ENCODE measurements around the gene LRCH1. TPM values are rescaled to one million over a fixed set of nuclear protein-coding genes. Genes with fewer than 3 reads are reported as not detected.

The LRCH1 gene
- total RNA-seq, 4 donors from 2014 or later: 17.2 to 25.7 (median 21.9) TPM

DNA sequence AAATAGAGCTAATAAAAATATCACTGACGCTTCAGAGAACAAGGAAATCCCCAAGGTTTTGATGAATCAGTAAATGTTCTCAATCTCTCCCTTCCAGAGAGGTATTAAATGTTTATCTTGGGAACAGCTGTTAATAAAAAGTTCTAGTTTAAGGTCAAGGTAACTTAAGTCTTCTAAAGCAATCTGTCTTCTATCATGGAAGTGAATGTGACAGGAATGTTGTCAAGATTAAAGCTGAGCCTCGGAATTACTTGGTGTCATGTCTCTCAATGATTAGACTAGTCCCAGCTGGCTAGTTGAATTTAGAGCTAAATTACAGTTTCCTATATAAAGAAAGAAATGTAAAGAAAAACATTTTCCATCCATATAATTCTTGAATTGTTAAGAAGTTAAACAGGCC, 220.6 kb downstream of the LRCH1 start:
- no peak for DNase-seq (ENCODE audit: low spot score in 2 of 2)
- no peak overlapping the region for H3K4me3 ChIP-seq
- H3K4me1 ChIP-seq: peaks cover 0 to 25% (median 0%) of the 10 kb centered on the region in 4 donors
- 67 to 73% methylated on average over 2 of the region's 2 CpGs for WGBS, 2 donors
- peak overlapping the region in 3 of 4 donors; percentile 5 to 28 (median 17) for H3K27ac ChIP-seq
- H3K9me3 ChIP-seq: no peaks in the 10 kb centered on the region
- no peaks in the 10 kb centered on the region for H3K27me3 ChIP-seq
- TF ChIP-seq EP300 (IDR thresholded peaks at IDR 0.05): no peak
- H3K36me3 ChIP-seq: peaks cover 9 to 94% (median 9%) of the 10 kb centered on the region in 3 donors

- Histone ChIP-seq H3K4me3 (no peak overlapping the region), H3K27ac (peak overlapping the region in 1 of 4 donors; percentile 36), H3K27me3 (no peaks in the 10 kb centered on the region), H3K36me3 (peaks cover 9 to 92% (median 9%) of the 10 kb centered on the region in 3 donors), H3K9me3 (no peaks in the 10 kb centered on the region), H3K4me1 (peaks cover 0 to 39% (median 0%) of the 10 kb centered on the region in 4 donors)
- no peak for DNase-seq (ENCODE audit: low spot score in 2 of 2)
- TF ChIP-seq EP300 (IDR thresholded peaks at IDR 0.05) (no peak), POLR2A (IDR thresholded peaks at IDR 0.05) (no peak)
- TF ChIP-seq, protein P1, sequence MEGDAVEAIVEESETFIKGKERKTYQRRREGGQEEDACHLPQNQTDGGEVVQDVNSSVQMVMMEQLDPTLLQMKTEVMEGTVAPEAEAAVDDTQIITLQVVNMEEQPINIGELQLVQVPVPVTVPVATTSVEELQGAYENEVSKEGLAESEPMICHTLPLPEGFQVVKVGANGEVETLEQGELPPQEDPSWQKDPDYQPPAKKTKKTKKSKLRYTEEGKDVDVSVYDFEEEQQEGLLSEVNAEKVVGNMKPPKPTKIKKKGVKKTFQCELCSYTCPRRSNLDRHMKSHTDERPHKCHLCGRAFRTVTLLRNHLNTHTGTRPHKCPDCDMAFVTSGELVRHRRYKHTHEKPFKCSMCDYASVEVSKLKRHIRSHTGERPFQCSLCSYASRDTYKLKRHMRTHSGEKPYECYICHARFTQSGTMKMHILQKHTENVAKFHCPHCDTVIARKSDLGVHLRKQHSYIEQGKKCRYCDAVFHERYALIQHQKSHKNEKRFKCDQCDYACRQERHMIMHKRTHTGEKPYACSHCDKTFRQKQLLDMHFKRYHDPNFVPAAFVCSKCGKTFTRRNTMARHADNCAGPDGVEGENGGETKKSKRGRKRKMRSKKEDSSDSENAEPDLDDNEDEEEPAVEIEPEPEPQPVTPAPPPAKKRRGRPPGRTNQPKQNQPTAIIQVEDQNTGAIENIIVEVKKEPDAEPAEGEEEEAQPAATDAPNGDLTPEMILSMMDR (IDR thresholded peaks at IDR 0.05): no peak
- WGBS, 2 donors: 83 to 88% methylated on average over 8 of the region's 8 CpGs
Measured at GRCh38 chr13:46775385-46776107, 222.6 kb downstream of the LRCH1 start.

DNA sequence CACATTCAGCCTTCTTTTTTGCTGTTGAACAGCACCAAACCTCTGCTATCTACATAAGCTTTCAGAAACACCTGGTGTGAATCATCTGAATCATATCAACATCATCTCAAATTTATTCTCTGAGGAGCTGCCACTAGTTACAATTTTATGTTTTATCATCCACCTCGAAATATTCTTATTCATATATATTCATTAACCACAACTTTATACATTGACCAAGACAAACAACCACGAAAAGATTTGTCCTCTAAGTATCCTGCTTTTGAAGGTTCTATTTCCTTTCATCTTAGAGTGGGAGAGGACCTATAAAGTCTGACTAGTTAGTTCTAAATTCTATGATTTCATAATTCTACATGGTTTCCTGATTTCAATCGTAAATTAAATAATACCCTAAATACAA, 225.1 kb downstream of the LRCH1 start:
- DNase-seq (ENCODE audit: low spot score in 2 of 2): no peak
- no peak overlapping the region for H3K4me3 ChIP-seq
- TF ChIP-seq POLR2A (IDR thresholded peaks at IDR 0.05): no peak
- no peak for TF ChIP-seq EP300 (IDR thresholded peaks at IDR 0.05)
- TF ChIP-seq, protein P1 (IDR thresholded peaks at IDR 0.05): no peak
- WGBS, 2 donors: 70 to 81% methylated on average over 3 of the region's 3 CpGs
- H3K27ac ChIP-seq: peak overlapping the region in 2 of 4 donors; percentile 8 to 34
- no peaks in the 10 kb centered on the region for H3K9me3 ChIP-seq
- peaks cover 5 to 91% (median 9%) of the 10 kb centered on the region in 3 donors for H3K36me3 ChIP-seq
- H3K4me1 ChIP-seq: peaks cover 0 to 52% (median 0%) of the 10 kb centered on the region in 4 donors
- H3K27me3 ChIP-seq: no peaks in the 10 kb centered on the region

DNA sequence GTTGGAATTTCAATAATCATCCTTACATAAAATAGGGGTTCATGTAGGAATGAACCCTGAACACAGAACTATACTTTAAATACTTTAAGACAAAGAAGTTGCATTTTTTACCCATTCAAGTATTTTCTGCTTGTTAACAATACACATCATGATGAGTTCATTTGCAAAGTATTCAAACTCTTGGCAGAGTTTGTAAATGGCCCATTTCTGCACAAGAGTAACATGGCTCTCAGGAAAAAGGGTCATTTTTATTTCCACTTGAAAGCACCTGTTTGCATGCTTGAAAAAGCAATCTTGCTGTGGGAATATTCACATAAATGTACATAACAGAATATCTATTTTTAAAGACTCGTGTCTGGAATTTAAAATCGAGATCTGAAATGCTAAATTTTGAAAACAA, 225.9 kb downstream of the LRCH1 start:
- no peaks in the 10 kb centered on the region for H3K9me3 ChIP-seq
- no peak overlapping the region for H3K4me3 ChIP-seq
- H3K27me3 ChIP-seq: no peaks in the 10 kb centered on the region
- H3K4me1 ChIP-seq: peaks cover 0 to 46% (median 0%) of the 10 kb centered on the region in 4 donors
- DNase-seq (ENCODE audit: low spot score in 2 of 2): no peak
- H3K27ac ChIP-seq: no peak overlapping the region
- peaks cover 5 to 91% (median 9%) of the 10 kb centered on the region in 3 donors for H3K36me3 ChIP-seq
- 47 to 48% methylated on average over 2 of the region's 2 CpGs for WGBS, 2 donors
- TF ChIP-seq, protein P1 (IDR thresholded peaks at IDR 0.05): no peak
- TF ChIP-seq POLR2A (IDR thresholded peaks at IDR 0.05) (no peak), EP300 (IDR thresholded peaks at IDR 0.05) (no peak)

DNA sequence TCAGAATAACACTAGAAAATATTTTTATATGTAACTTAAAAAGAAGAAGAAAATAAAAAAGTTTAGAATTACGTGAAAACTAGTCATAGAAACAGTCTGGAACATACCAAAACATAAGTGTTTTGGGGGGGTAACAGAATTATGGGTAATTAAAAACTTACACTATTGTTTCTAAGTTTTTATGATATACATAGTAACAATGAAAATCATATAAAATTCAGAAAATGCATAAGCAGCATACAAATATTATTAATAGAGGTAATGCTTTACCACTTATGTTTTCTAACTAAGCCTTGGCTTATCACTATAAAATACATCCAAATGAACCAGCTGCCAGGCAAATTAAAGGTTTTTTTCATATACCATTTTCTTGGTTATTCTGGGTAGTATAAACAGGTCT, 229.1 kb downstream of the LRCH1 start:
- H3K36me3 ChIP-seq: peaks cover 0 to 91% (median 6%) of the 10 kb centered on the region in 3 donors
- no peak for DNase-seq (ENCODE audit: low spot score in 2 of 2)
- WGBS, 2 donors: 81 to 90% methylated on average over 1 of the region's 1 CpG
- no peak overlapping the region for H3K4me3 ChIP-seq
- H3K27ac ChIP-seq: no peak overlapping the region
- H3K27me3 ChIP-seq: no peaks in the 10 kb centered on the region
- TF ChIP-seq EP300 (IDR thresholded peaks at IDR 0.05): no peak
- TF ChIP-seq, protein P1 (IDR thresholded peaks at IDR 0.05): no peak
- TF ChIP-seq POLR2A (IDR thresholded peaks at IDR 0.05): no peak
- peaks cover 0 to 31% (median 0%) of the 10 kb centered on the region in 4 donors for H3K4me1 ChIP-seq
- H3K9me3 ChIP-seq: no peaks in the 10 kb centered on the region
